Natural killer cell (primary cell): ENCODE results near the gene COL25A1. TPM values are rescaled to one million over a fixed set of nuclear protein-coding genes. Genes with fewer than 3 reads are reported as not detected.

Experiments
- ATAC-seq, 3 donors: fragments of 150-1000 bp in 2 of 3; fragments of 200-7000 bp in 1 of 3; cut with Tn5 transposase; 1 replicate in 1 of 3; 2 replicates in 2 of 3; pipeline ENCODE4 v1.10.0; 2021; ENCODE audit warnings: mild to moderate bottlenecking in 2 of 3, moderate library complexity in 2 of 3
- DNase-seq, 2 donors: peaks; one replicate each; pipeline versions ENCODE4 v3.0.0 to v3.0.0-alpha.2; 2013 to 2021; ENCODE audit warnings: mixed read lengths in 1 of 2
- H3K27ac ChIP-seq: one replicate; pipeline ENCODE4 v1.5.1; 2013; ENCODE audit warnings: mild to moderate bottlenecking, low read length
- H3K27me3 ChIP-seq: one replicate; pipeline ENCODE4 v1.6.1; 2013; ENCODE audit warnings: low read length; ENCODE audit not compliant: control insufficient read depth, insufficient read depth
- H3K36me3 ChIP-seq: one replicate; pipeline ENCODE4 v1.6.1; 2013; ENCODE audit warnings: low read length; ENCODE audit not compliant: control insufficient read depth, insufficient read depth
- H3K4me1 ChIP-seq: one replicate; pipeline ENCODE4 v1.6.1; 2013; ENCODE audit warnings: low read length; ENCODE audit not compliant: control insufficient read depth, insufficient read depth
- H3K4me3 ChIP-seq: one replicate; pipeline ENCODE4 v1.5.1; 2013; ENCODE audit warnings: low read length
- H3K9me3 ChIP-seq: one replicate; pipeline ENCODE4 v1.6.1; 2013; ENCODE audit warnings: low read length; ENCODE audit not compliant: control insufficient read depth, insufficient read depth
- H3K27ac Mint-ChIP-seq, 2 donors: one replicate each; pipeline ENCODE4 v1.8.0; 2022; ENCODE audit warnings: mild to moderate bottlenecking in 2 of 2, mixed read lengths in 2 of 2, moderate library complexity in 1 of 2
- H3K27me3 Mint-ChIP-seq, 2 donors: one replicate each; pipeline ENCODE4 v1.8.0; 2022; ENCODE audit warnings: low read depth in 2 of 2, mixed read lengths in 2 of 2
- H3K36me3 Mint-ChIP-seq: one replicate; pipeline ENCODE4 v1.8.0; 2022; ENCODE audit warnings: mixed read lengths
- H3K4me1 Mint-ChIP-seq, 2 donors: one replicate each; pipeline ENCODE4 v1.8.0; 2022; ENCODE audit warnings: mixed read lengths in 2 of 2
- H3K4me3 Mint-ChIP-seq: one replicate; pipeline ENCODE4 v1.8.0; 2022; ENCODE audit warnings: mild to moderate bottlenecking, moderate library complexity, mixed read lengths
- H3K9me3 Mint-ChIP-seq, 2 donors: one replicate each; pipeline ENCODE4 v1.8.0; 2022; ENCODE audit warnings: mixed read lengths in 2 of 2
- WGBS: methylation state at CpG from one replicate; pipeline ENCODE4 v1.1.7; 2013; ENCODE audit warnings: missing lambda C conversion rate; ENCODE audit not compliant: insufficient coverage; 5-methylcytosine and 5-hydroxymethylcytosine counted together
- intact Hi-C: fragments of 100-400 bp; cut with micrococcal nuclease; formaldehyde crosslinking; loops from one replicate; pipeline ENCODE4 v1.14.2; 2022
- total RNA-seq, 4 donors: library from RNA; stranded (reverse); fragments of 120-200 nt in 1 of 4; gene quantifications; one replicate each; pipeline versions ENCODE4 v1.2.3 to v1.2.4, GENCODE V29; 2013 to 2022
- TF ChIP-seq, protein P1 (sequence below): fragments of 200-600 bp; IDR thresholded peaks from one replicate; pipeline ENCODE4 v1.8.0; 2022; ENCODE audit warnings: antibody characterized with exemption

Gene COL25A1
- total RNA-seq, 3 donors from 2014 or later (not counting 1 experiment from before 2014, with no cell fraction given), result 0.08 TPM; not detected in 2

DNA sequence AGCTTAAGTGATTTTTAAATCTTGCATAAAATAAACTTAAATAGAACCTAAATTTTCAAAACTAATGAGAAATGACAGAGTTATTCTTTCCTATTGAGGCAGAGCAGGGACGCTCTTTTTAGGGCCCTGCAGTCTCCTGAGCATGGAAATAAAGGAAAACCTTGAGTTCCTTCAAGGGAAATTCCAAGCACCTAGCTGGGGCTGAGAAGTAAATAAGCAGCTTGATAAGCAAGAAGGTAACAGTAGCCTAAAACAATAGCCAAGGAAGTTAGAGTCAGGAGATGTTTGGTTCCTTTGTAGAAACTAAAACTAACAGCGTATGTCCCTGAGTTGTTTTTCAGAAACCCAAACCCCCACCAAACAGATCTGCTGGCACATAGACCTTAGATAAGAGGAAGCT, 174.6 kb downstream of the COL25A1 start:
- Histone ChIP-seq H3K27ac (no peak overlapping the region), H3K4me3 (no peak overlapping the region), H3K36me3 (no peaks in the 10 kb centered on the region), H3K4me1 (no peaks in the 10 kb centered on the region), H3K9me3 (no peaks in the 10 kb centered on the region), H3K27me3 (peaks cover 2% of the 10 kb centered on the region)
- Mint-ChIP-seq H3K4me1 (no peaks in the 10 kb centered on the region), H3K4me3 (no peak overlapping the region), H3K36me3 (no peaks in the 10 kb centered on the region), H3K9me3 (no peaks in the 10 kb centered on the region), H3K27ac (no peak overlapping the region), H3K27me3 (peaks cover 0 to 4% of the 10 kb centered on the region in 2 donors)
- DNase-seq, result no peak
- no peak for ATAC-seq
- WGBS, result 87% methylated on average over 2 of the region's 2 CpGs
- TF ChIP-seq, protein P1, sequence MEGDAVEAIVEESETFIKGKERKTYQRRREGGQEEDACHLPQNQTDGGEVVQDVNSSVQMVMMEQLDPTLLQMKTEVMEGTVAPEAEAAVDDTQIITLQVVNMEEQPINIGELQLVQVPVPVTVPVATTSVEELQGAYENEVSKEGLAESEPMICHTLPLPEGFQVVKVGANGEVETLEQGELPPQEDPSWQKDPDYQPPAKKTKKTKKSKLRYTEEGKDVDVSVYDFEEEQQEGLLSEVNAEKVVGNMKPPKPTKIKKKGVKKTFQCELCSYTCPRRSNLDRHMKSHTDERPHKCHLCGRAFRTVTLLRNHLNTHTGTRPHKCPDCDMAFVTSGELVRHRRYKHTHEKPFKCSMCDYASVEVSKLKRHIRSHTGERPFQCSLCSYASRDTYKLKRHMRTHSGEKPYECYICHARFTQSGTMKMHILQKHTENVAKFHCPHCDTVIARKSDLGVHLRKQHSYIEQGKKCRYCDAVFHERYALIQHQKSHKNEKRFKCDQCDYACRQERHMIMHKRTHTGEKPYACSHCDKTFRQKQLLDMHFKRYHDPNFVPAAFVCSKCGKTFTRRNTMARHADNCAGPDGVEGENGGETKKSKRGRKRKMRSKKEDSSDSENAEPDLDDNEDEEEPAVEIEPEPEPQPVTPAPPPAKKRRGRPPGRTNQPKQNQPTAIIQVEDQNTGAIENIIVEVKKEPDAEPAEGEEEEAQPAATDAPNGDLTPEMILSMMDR, result no peak
- intact Hi-C loops, result no loop called here

DNA sequence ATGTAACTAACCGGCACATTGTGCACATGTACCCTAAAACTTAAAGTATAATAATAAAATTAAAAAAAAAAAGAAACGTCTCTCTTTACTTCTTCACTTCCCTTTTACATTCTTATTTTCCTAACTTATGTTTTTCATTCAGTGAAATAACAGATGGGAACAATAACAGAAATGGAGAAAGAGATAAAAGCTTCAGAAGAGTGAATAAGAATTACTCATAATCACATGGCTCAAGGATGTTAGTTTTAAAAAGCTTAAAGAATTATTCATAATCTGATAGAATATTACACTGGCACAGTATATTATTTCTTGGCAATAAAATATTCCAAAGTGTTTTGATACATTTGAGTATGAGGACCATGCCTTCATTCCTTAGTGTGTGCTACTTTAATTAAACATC, 175.6 kb downstream of the COL25A1 start:
- Histone ChIP-seq H3K4me3 (no peak overlapping the region), H3K27ac (no peak overlapping the region), H3K27me3 (peaks cover 2% of the 10 kb centered on the region), H3K36me3 (no peaks in the 10 kb centered on the region), H3K9me3 (no peaks in the 10 kb centered on the region), H3K4me1 (no peaks in the 10 kb centered on the region)
- no peak overlapping the region for H3K27ac Mint-ChIP-seq
- H3K36me3 Mint-ChIP-seq, result no peaks in the 10 kb centered on the region
- peaks cover 0 to 3% of the 10 kb centered on the region in 2 donors for H3K9me3 Mint-ChIP-seq
- TF ChIP-seq, protein P1, result no peak
- ATAC-seq (no peak), DNase-seq (no peak)
- H3K27me3 Mint-ChIP-seq, result peaks cover 7 to 9% of the 10 kb centered on the region in 2 donors
- intact Hi-C loops, result no loop called here
- no peaks in the 10 kb centered on the region for H3K4me1 Mint-ChIP-seq
- no peak overlapping the region for H3K4me3 Mint-ChIP-seq
- no CpG with 5 or more reads among the region's 2 CpGs for WGBS

DNA sequence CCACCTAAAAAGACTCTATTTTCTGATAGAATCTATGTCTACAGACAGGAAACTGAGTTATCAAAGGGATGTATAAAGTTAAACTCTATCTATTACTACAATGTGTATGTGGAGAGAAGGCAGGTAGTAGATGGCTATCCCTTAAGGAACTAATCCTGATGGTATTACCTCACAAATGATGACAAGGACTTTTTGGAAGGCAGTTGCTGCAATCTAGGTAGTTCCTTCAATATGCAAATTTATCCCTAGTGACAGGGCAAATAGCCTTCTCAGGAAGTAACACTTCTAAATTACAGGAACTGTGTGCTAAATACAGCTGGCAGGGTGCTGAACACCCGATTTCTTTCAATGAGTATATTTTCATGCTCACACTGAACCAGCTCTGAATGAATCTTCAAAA, 177.4 kb downstream of the COL25A1 start:
- no peak overlapping the region for H3K4me3 Mint-ChIP-seq
- ATAC-seq (no peak), DNase-seq (no peak)
- no peak overlapping the region for H3K4me3 ChIP-seq
- H3K4me1 Mint-ChIP-seq, result no peaks in the 10 kb centered on the region
- peaks cover 9% of the 10 kb centered on the region in 2 donors for H3K27me3 Mint-ChIP-seq
- H3K27me3 ChIP-seq, result no peaks in the 10 kb centered on the region
- no peaks in the 10 kb centered on the region for H3K36me3 Mint-ChIP-seq
- H3K36me3 ChIP-seq, result no peaks in the 10 kb centered on the region
- WGBS, result 3% methylated on average over 1 of the region's 1 CpG
- H3K27ac ChIP-seq, result no peak overlapping the region
- H3K9me3 Mint-ChIP-seq, result peaks cover 0 to 4% of the 10 kb centered on the region in 2 donors
- intact Hi-C loops, result no loop called here
- TF ChIP-seq, protein P1, result no peak
- no peaks in the 10 kb centered on the region for H3K9me3 ChIP-seq
- no peak overlapping the region for H3K27ac Mint-ChIP-seq
- no peaks in the 10 kb centered on the region for H3K4me1 ChIP-seq

DNA sequence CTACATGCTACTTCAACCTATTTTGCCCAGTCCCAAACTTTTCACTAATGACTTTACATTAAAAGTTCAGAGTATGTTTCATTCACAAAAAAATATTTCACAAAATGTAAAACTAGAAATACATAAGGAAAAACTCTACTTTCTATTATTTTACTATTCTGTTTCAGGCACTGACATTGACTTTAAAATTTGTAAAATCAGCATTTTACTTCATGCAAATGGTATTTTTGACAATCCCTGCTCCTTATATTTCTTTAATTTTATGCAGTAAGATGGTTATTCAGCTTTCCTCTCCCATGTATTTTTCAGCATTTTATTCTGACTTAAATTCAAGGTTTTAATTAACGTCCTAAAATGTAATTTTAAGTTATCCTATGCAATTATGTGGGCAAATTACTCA, 178.5 kb downstream of the COL25A1 start:
- Histone ChIP-seq H3K36me3 (no peaks in the 10 kb centered on the region), H3K4me3 (no peak overlapping the region), H3K9me3 (no peaks in the 10 kb centered on the region), H3K27ac (no peak overlapping the region), H3K27me3 (no peaks in the 10 kb centered on the region), H3K4me1 (no peaks in the 10 kb centered on the region)
- peaks cover 9% of the 10 kb centered on the region in 2 donors for H3K27me3 Mint-ChIP-seq
- intact Hi-C loops, result no loop called here
- TF ChIP-seq, protein P1, result no peak
- DNase-seq (no peak), ATAC-seq (no peak)
- H3K36me3 Mint-ChIP-seq, result no peaks in the 10 kb centered on the region
- no peak overlapping the region for H3K27ac Mint-ChIP-seq
- no peak overlapping the region for H3K4me3 Mint-ChIP-seq
- H3K4me1 Mint-ChIP-seq, result no peaks in the 10 kb centered on the region
- peaks cover 0 to 4% of the 10 kb centered on the region in 2 donors for H3K9me3 Mint-ChIP-seq
- no CpG with 5 or more reads among the region's 1 CpG for WGBS
